ENCODE data around the gene EFCAB8. TPM values are rescaled to one million over a fixed set of nuclear protein-coding genes. Genes with fewer than 3 reads are reported as not detected.

The EFCAB8 gene
- 0.01 TPM in 1 of 5 replicates, not detected in the others for total RNA-seq (2022; extraction: Qiagen RNA extraction)

GRCh38 chr20:32858701-32859372, at the start of gene EFCAB8:
TSS of gene EFCAB8 (plus strand) at chr20:32858923. CDS start at chr20:32863793, 4,870 bp downstream.

GRCh38 chr20:33004141-33004751, 145.5 kb downstream of the EFCAB8 start, which contains the start of gene SUN5:
TSS of gene SUN5 (minus strand) at chr20:33004433. CDS start at chr20:33004340, 93 bp downstream.

GRCh38 chr20:33007376-33008335, 148.9 kb downstream of the EFCAB8 start, which contains the start of gene BPIFB2:
TSS of gene BPIFB2 (plus strand) at chr20:33007704. CDS start at chr20:33008575, 871 bp downstream.

Other genes with a start within 250 kb of the EFCAB8 start
- not detected in 5 replicates for gene C20orf203, start 185.0 kb upstream of the EFCAB8 start, total RNA-seq (2022; extraction: Qiagen RNA extraction)
- gene COMMD7, start 115.5 kb upstream of the EFCAB8 start, total RNA-seq (2022; extraction: Qiagen RNA extraction): 53.4 to 60.6 TPM (median 57.8 TPM) in 5 replicates
- 3.1 to 4.3 TPM (median 3.9 TPM) in 5 replicates for gene DNMT3B, start 96.5 kb upstream of the EFCAB8 start, total RNA-seq (2022; extraction: Qiagen RNA extraction)
- gene MAPRE1, start 39.0 kb upstream of the EFCAB8 start, total RNA-seq (2022; extraction: Qiagen RNA extraction): 132 to 159 TPM (median 137 TPM) in 5 replicates
- not detected in 5 replicates for gene SUN5, start 145.5 kb downstream of the EFCAB8 start, total RNA-seq (2022; extraction: Qiagen RNA extraction)
- not detected in 5 replicates for gene BPIFB2, start 148.8 kb downstream of the EFCAB8 start, total RNA-seq (2022; extraction: Qiagen RNA extraction)
- not detected in 5 replicates for gene BPIFB6, start 172.7 kb downstream of the EFCAB8 start, total RNA-seq (2022; extraction: Qiagen RNA extraction)
- not detected in 5 replicates for gene BPIFB3, start 195.0 kb downstream of the EFCAB8 start, total RNA-seq (2022; extraction: Qiagen RNA extraction)
- not detected in 5 replicates for gene BPIFB4, start 220.7 kb downstream of the EFCAB8 start, total RNA-seq (2022; extraction: Qiagen RNA extraction)